HG03565 (cell line): ENCODE measurements around the gene SEC14L5.

Experiments
- ATAC-seq: cut with Tn5 transposase; IDR thresholded peaks from one replicate; pipeline ENCODE4 v1.9.1; 2021; ENCODE audit warnings: mild to moderate bottlenecking, moderate library complexity; ENCODE audit not compliant: unreplicated experiment

Gene SEC14L5

GRCh38 chr16:4957720-4958509, at the start of gene SEC14L5:
TSS of gene SEC14L5 (plus strand) at chr16:4958330. CDS start at chr16:4959324, 994 bp downstream.
- ATAC-seq, result peak; percentile 39

DNA sequence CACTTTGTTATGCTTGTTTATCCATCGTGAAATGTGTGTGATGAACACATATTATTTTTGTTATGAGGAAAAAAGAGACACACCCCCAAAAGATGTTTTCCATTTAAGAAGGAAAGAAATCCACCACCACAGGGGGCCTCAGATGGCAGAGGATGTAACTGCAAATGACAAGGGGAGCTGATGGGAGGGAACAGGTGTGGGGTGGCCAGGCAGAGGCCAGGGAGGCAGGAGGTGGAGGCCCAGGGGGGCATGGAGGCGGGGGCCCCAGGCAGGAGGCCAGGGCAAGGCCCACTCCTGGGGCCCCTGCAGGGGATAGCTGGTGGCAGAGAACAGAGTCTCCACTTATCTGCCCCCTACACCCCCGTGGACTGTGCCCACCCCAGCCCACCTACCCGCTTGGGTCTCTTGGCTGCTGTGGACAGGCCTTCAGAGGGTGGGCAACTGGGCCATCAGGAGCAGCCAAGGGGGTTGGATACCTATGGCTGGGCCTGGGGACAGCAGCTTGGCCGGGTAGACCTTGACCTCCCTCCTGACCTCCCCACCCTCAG, 49.2 kb upstream of the SEC14L5 start:
- no peak for ATAC-seq

- no peak for ATAC-seq
Measured at GRCh38 chr16:4909825-4910224, 48.3 kb upstream of the SEC14L5 start.

DNA sequence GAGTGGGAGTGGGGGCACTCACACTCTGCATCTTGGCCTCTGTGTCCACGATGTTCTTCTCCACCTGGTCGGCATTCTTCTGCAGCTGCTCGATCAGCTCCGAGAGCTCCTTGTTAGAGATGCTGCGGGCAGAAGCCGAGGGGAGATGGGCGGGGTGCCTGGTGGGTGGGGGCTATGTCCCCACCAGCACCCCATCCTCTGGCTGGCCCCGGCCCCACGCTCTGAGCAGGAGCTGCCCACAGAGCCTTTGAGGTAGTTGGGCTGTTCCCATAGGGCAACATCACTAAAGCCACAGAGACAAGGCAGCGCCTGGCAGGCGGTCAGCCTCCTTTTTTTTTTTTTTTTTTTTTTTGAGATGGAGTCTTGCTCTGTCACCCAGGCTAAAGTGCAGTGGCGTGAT, 47.3 kb upstream of the SEC14L5 start:
- no peak for ATAC-seq

- no peak for ATAC-seq
Measured at GRCh38 chr16:4911970-4912386, 46.2 kb upstream of the SEC14L5 start.

DNA sequence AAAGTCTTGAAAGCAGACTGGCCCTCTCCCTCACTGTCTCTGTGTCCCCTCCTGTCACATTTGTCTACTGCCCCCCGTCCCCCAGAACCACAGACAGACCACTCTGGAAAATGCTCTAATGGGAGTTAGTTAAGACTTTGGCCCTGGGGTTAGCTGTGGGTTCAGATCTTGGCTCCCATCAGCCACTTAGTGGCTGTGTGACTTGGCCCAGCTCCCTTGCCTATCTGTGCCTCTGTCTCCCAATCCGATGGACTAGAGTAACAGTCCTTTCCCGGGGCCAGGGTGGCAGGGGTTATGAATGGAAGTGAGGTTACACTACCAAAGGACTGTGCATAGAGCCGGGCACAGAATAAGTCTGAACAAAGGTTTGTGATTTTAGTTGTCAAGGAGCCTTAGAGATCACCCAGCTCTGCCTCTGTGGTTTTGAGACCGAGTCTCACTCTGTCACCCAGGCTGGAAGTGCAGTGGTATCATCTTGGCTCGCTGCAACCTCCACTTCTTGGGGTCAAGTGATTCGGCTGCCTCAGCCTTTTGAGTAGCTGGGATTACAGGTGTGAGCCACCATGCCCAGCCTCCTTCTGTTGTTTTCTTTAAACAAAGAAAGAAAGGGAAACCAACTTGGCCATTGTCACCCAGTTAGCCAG, 44.9 kb upstream of the SEC14L5 start:
- ATAC-seq, result no peak

GRCh38 chr16:4913774-4914525, 44.2 kb upstream of the SEC14L5 start:
- no peak for ATAC-seq

GRCh38 chr16:4914528-4915225, 43.5 kb upstream of the SEC14L5 start:
- no peak for ATAC-seq

DNA sequence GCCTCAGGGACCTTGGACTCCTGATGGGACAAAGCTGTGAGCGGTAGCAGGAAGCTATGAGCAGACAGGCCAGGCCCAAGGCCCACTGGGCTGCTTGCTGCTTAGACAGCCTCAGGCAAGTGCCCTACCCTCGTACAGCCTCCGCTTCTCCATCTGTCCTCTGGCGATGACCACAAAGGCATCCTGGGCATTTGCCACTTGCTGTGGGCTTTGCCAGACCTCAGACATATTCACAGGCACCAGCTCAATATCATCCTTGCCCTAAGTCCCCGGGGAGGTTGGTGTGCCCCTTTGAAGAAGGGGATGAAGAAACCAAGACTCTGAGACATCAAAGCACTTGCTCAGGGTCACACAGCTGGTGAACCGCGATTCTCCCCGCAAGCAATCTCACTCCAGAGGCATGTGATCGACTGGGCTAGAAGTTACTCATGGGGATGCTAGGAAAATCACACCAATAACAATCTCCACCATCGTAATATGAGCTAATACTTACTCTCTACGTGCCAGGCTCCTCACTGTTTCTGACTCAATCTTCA, 42.8 kb upstream of the SEC14L5 start:
- ATAC-seq, result no peak

DNA sequence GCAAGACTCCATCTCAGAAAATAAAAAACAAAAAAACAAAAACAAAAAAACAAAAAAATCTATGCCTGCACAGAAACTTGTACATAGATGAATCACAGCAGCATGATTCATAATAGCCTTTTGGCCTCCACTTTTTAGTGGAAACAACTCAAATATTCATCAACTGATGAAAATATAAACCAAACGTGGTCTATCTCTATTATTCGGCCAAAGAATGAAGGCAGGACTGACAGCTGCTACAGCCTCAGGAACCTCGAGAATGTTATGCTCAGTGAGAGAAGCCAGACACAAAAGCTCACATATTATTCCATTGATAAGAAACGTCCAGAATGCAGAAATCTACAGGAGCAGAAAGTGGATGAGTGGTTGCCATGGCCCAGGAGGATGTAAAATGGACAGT, 41.0 kb upstream of the SEC14L5 start:
- ATAC-seq, result no peak

- ATAC-seq, result no peak
Measured at GRCh38 chr16:4918781-4919251, 39.3 kb upstream of the SEC14L5 start.

DNA sequence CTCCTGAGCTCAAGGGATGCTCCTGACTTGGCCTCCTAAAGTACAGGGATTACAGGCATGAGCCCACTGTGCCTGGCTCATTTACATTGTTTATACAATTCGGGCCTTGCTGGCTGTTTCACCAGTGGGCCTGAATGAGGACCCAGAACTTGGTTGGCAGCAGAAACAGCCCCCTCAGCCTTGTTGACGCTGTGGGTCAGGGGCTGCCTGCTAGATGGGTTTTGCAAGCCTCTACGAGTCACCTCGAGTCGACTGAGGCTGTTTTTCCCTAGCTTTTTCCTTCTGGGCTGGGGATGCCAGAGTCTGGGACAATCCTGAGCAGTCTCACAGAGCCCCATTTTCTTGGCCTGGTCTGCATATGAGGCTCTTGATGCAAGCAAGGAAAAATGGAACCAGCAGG, 37.3 kb upstream of the SEC14L5 start:
- ATAC-seq, result no peak

- no peak for ATAC-seq
Measured at GRCh38 chr16:4922721-4923342, 35.3 kb upstream of the SEC14L5 start.

- ATAC-seq, result no peak
Measured at GRCh38 chr16:4923853-4924252, 34.3 kb upstream of the SEC14L5 start.

- no peak for ATAC-seq
Measured at GRCh38 chr16:4924593-4925292, 33.4 kb upstream of the SEC14L5 start.

GRCh38 chr16:4925293-4925607, 32.9 kb upstream of the SEC14L5 start:
- no peak for ATAC-seq

DNA sequence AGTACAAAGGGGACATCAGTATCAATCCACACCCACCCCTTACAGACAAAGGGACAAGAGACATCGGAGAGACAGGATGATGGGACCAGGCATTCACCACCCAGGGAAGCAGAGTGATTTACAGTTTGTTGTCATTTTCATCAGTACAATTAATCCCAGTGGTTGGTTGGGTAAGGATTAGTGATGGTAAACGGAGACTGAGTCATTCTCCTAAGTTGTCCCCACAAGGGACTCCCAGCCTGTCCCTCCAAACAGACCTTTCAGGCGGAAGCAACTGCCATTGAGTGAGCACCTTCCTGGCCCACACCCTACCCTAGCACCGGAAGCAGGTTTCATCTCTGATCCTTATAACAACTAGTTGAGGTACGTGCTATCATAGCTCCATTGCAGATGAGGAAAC, 32.3 kb upstream of the SEC14L5 start:
- no peak for ATAC-seq

- ATAC-seq, result no peak
Measured at GRCh38 chr16:4926928-4927327, 31.2 kb upstream of the SEC14L5 start.

GRCh38 chr16:4927661-4928060, 30.5 kb upstream of the SEC14L5 start:
- no peak for ATAC-seq

DNA sequence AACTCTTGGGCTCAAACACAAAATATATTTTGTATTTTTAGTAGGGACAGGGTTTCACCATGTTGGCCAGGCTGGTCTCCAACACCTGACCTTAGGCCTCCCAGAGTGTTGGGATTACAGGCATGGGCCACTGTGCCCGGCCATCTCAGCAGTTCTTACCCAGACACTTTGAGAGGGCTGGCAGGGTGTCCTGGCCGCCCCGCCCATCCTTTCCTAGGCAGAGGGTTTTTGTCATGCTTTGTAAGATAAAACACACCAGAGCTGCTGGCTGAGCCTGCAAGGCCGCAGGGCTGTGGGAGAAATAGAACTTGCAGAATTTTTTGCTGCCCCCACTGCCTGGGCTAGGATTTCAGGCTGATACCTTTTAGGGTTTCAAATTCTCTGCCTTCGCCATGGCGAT, 29.9 kb upstream of the SEC14L5 start:
- no peak for ATAC-seq
